ENCODE results near the gene TMEM204.

The TMEM204 gene

GRCh38 chr16:1533443-1533951 lies at the start of gene TMEM204:
Gene TMEM204, plus strand, starts transcription at chr16:1533666. Its CDS starts 610 bp downstream, at chr16:1534276.
- DNase-seq, result no peak

GRCh38 chr16:1485847-1486496 lies 47.5 kb upstream of the TMEM204 start:
- no peak for DNase-seq

- DNase-seq, result no peak
Measured at GRCh38 chr16:1486551-1487390, 46.7 kb upstream of the TMEM204 start.

- no peak for DNase-seq
Measured at GRCh38 chr16:1487395-1488053, 45.9 kb upstream of the TMEM204 start.

GRCh38 chr16:1488054-1488601 lies 45.3 kb upstream of the TMEM204 start:
- no peak for DNase-seq

- no peak for DNase-seq
Measured at GRCh38 chr16:1488619-1489018, 44.8 kb upstream of the TMEM204 start, which contains the start of gene PTX4. Gene PTX4, minus strand, starts transcription at chr16:1488944. Its CDS starts 35 bp downstream, at chr16:1488909.

GRCh38 chr16:1489077-1489476 lies 44.4 kb upstream of the TMEM204 start:
- DNase-seq, result no peak

GRCh38 chr16:1491327-1491726 lies 42.1 kb upstream of the TMEM204 start:
- DNase-seq, result no peak

- no peak for DNase-seq
Measured at GRCh38 chr16:1492082-1492922, 41.2 kb upstream of the TMEM204 start.

GRCh38 chr16:1492923-1493745 lies 40.3 kb upstream of the TMEM204 start, which contains the start of gene TELO2:
Gene TELO2, plus strand, starts transcription at chr16:1493360. Its CDS starts 922 bp downstream, at chr16:1494282.
- DNase-seq, result peak; percentile 88

GRCh38 chr16:1493746-1494094 lies 39.7 kb upstream of the TMEM204 start:
- peak; percentile 47 for DNase-seq

GRCh38 chr16:1494129-1494640 lies 39.3 kb upstream of the TMEM204 start:
- peak; percentile 48 for DNase-seq

- no peak for DNase-seq
Measured at GRCh38 chr16:1494711-1495110, 38.8 kb upstream of the TMEM204 start.

- DNase-seq, result no peak
Measured at GRCh38 chr16:1495211-1495888, 38.1 kb upstream of the TMEM204 start.

- no peak for DNase-seq
Measured at GRCh38 chr16:1495889-1496262, 37.6 kb upstream of the TMEM204 start.

GRCh38 chr16:1496464-1496863 lies 37.0 kb upstream of the TMEM204 start:
- no peak for DNase-seq

- DNase-seq, result no peak
Measured at GRCh38 chr16:1497014-1497598, 36.4 kb upstream of the TMEM204 start.

- no peak for DNase-seq
Measured at GRCh38 chr16:1498899-1499676, 34.4 kb upstream of the TMEM204 start.

All from hematopoietic multipotent progenitor cell treated with erythropoietin and hydrocortisone succinate and interleukin-3 and kit ligand, for 6 days (in vitro differentiated cells).